PC-3 (cell line): Measurements from ENCODE around the gene MRGPRD. TPM values are rescaled to one million over a fixed set of nuclear protein-coding genes. Genes with fewer than 3 reads are reported as not detected.
A peak's percentile ranks its signal among the peaks of the same experiment; 100 is the strongest.

Source experiments
- ATAC-seq: fragments of 200-7000 bp; cut with Tn5 transposase; 2 replicates; pipeline ENCODE4 v1.9.1; 2020; ENCODE audit warnings: mild to moderate bottlenecking, moderate library complexity
- BruUV-seq: library from RNA; stranded (reverse); fragments of 400-500 nt; replicated peaks from 2 replicates; lab custom pipeline; 2021; lab: Mats Ljungman, UMichigan
- CTCF ChIA-PET: fragments of 300-600 bp; sonication (Branson Sonifier 250); formaldehyde crosslinking; loops from one replicate; lab custom pipeline; 2022; ENCODE audit warnings: antibody characterized with exemption; lab: Charles Lee
- POLR2A ChIA-PET: fragments of 300-600 bp; sonication (Branson Sonifier 250); formaldehyde crosslinking; loops from one replicate; lab custom pipeline; 2022; ENCODE audit warnings: antibody characterized with exemption; ENCODE audit not compliant: unreplicated experiment; lab: Charles Lee
- DNase-seq: peaks from one replicate; pipeline ENCODE4 v3.0.0-alpha.2; 2015
- H2AFZ ChIP-seq: fragments of 300-600 bp; sonication (generic); 2 replicates; pipeline ENCODE4 v1.6.0; 2016; ENCODE audit warnings: antibody characterized with exemption, low read length
- H3F3A ChIP-seq: fragments of 300-600 bp; sonication (generic); one replicate; pipeline ENCODE4 v1.6.0; 2017; ENCODE audit warnings: antibody characterized with exemption, low read length, control low read depth, mild to moderate bottlenecking; ENCODE audit not compliant: unreplicated experiment
- H3K27ac ChIP-seq: fragments of 300-600 bp; sonication (generic); 2 replicates; pipeline ENCODE4 v1.5.1; 2016; ENCODE audit warnings: mild to moderate bottlenecking, low read length
- H3K27me3 ChIP-seq: fragments of 300-600 bp; sonication (generic); 2 replicates; pipeline ENCODE4 v1.6.1; 2016; ENCODE audit warnings: low read length, mixed read lengths
- H3K36me3 ChIP-seq: fragments of 300-600 bp; sonication (generic); 2 replicates; pipeline ENCODE4 v1.6.1; 2016; ENCODE audit warnings: low read depth, mixed run types, low read length, mixed read lengths
- H3K4me1 ChIP-seq: fragments of 300-600 bp; sonication (generic); 2 replicates; pipeline ENCODE4 v1.5.1; 2016; ENCODE audit warnings: low read length; ENCODE audit not compliant: insufficient read depth
- H3K4me2 ChIP-seq: fragments of 300-600 bp; sonication (generic); 2 replicates; pipeline ENCODE4 v1.6.0; 2016; ENCODE audit warnings: low read length
- H3K4me3 ChIP-seq: fragments of 300-600 bp; sonication (generic); 2 replicates; pipeline ENCODE4 v1.5.1; 2016; ENCODE audit warnings: mild to moderate bottlenecking, low read length, mixed read lengths
- H3K79me2 ChIP-seq: fragments of 300-600 bp; sonication (generic); 2 replicates; pipeline ENCODE4 v1.6.1; 2017; ENCODE audit warnings: low read length, mixed read lengths
- H3K9ac ChIP-seq: fragments of 300-600 bp; sonication (generic); 2 replicates; pipeline ENCODE4 v1.6.0; 2016; ENCODE audit warnings: mild to moderate bottlenecking, low read length
- H3K9me2 ChIP-seq: fragments of 300-600 bp; sonication (generic); replicated peaks from 2 replicates; pipeline ENCODE4 v1.6.1; 2016; ENCODE audit warnings: mixed run types, low read length, mixed read lengths
- H3K9me3 ChIP-seq: fragments of 300-600 bp; sonication (generic); 2 replicates; pipeline ENCODE4 v1.6.1; 2016; ENCODE audit warnings: low read length, mixed read lengths
- H4K20me1 ChIP-seq: fragments of 300-600 bp; sonication (generic); 2 replicates; pipeline ENCODE4 v1.6.1; 2016; ENCODE audit warnings: low read length, mixed read lengths
- EZH2 ChIP-seq: fragments of 300-600 bp; sonication (generic); IDR thresholded peaks from one replicate; pipeline ENCODE4 v1.6.1; 2017; ENCODE audit warnings: antibody characterized with exemption, mild to moderate bottlenecking, low read length; ENCODE audit not compliant: unreplicated experiment
- EZH2phosphoT487 ChIP-seq: fragments of 300-600 bp; sonication (generic); IDR thresholded peaks from 2 replicates; pipeline ENCODE4 v1.6.1; 2018; ENCODE audit warnings: mild to moderate bottlenecking, antibody characterized with exemption, low read length, borderline replicate concordance
- intact Hi-C: fragments of 100-400 bp; cut with micrococcal nuclease; formaldehyde crosslinking; loops from 2 replicates; pipeline ENCODE4 v1.9.0; 2023
- total RNA-seq: library from RNA; depleted of rRNA; stranded (reverse); fragments of >200 nt; gene quantifications from 2 replicates; pipeline ENCODE4 v1.2.3, GENCODE V29; 2014
- TF ChIP-seq, protein P1 (sequence below): fragments of 300-600 bp; sonication (generic); conservative IDR thresholded peaks from 2 replicates; pipeline ENCODE4 v1.5.1; 2017; ENCODE audit warnings: antibody characterized with exemption, low read depth, mild to moderate bottlenecking, low read length

Gene MRGPRD
- total RNA-seq, 1 experiment from 2014 or later, result not detected

DNA sequence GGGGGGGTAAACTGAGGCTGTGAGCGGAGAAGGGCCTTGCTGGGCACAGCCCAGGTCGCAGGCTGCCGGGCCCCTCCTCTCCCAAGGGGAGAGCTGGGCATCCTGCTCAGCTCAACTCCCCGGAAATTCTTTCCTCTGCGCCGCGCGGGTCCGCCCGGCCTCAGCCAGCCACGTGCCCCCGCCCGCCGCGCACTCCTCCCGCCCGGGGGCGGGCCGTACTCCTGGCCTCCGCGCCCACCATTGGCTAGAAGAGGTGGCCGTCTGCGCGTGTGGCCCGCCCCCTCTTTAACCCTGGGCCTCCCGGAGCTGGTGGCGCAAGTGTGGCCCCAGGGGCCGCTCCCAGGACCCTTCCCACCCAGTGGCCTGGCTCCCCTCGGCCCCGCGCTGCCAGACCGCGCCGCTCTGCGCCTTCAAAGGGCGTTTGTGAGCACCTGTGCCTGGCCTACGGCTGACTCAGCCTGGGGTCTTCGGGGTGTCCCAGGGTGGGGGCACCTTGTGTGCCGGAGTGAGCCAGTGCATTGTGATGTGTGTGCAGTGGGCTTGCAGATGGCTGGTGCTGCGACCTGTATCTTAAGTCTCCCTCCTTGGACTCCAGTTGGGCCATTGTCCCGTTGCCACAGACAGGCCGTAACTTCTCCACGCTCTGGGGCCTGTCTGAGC lies 30.3 kb upstream of the MRGPRD start:
- intact Hi-C loops, result no loop called here
- no peak overlapping the region for H3K27ac ChIP-seq
- H3K4me3 ChIP-seq, result no peak overlapping the region

DNA sequence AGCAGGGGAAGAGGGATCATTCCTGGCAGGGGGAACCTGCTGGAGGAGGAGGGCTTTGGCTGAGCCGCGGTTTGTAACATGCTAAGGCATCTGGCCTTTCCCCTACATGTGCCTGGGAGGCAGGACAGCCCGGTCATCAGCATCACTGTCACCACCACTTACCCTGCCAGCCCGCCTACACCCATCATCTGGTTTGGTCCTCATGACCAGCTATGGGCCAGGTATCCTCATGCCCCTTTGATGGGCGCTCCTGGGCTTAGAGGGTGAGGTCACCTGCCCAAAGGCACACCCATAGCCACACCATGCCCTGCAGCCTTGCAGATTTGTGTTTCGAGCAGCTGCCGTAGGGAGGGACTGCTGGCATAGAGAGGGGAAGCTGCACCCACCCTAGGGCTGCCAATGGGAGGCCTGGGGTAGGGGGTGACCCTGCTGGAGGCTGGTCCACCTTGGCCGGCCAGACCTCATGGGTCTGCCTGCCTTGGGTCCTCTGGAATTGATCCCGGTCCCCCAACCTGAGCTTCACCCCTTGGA lies 29.6 kb upstream of the MRGPRD start:
- peaks cover 29% of the 10 kb centered on the region for H3K4me1 ChIP-seq
- H3K27ac ChIP-seq, result no peak overlapping the region
- no TSS peak for BruUV-seq
- ChIA-PET CTCF (no interaction called here), POLR2A (no interaction called here)
- no peak overlapping the region for H3K4me2 ChIP-seq
- H3K27me3 ChIP-seq, result no peaks in the 10 kb centered on the region
- ATAC-seq, result no peak
- peak; percentile 19 for DNase-seq
- H3K36me3 ChIP-seq, result no peaks in the 10 kb centered on the region
- H3K9ac ChIP-seq, result no peak overlapping the region
- H2AFZ ChIP-seq, result no peak overlapping the region
- H3K4me3 ChIP-seq, result no peak overlapping the region
- no peaks in the 10 kb centered on the region for H3K9me3 ChIP-seq
- TF ChIP-seq EZH2 (no peak), EZH2phosphoT487 (no peak)
- TF ChIP-seq, protein P1, sequence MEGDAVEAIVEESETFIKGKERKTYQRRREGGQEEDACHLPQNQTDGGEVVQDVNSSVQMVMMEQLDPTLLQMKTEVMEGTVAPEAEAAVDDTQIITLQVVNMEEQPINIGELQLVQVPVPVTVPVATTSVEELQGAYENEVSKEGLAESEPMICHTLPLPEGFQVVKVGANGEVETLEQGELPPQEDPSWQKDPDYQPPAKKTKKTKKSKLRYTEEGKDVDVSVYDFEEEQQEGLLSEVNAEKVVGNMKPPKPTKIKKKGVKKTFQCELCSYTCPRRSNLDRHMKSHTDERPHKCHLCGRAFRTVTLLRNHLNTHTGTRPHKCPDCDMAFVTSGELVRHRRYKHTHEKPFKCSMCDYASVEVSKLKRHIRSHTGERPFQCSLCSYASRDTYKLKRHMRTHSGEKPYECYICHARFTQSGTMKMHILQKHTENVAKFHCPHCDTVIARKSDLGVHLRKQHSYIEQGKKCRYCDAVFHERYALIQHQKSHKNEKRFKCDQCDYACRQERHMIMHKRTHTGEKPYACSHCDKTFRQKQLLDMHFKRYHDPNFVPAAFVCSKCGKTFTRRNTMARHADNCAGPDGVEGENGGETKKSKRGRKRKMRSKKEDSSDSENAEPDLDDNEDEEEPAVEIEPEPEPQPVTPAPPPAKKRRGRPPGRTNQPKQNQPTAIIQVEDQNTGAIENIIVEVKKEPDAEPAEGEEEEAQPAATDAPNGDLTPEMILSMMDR, result no peak
- no peaks in the 10 kb centered on the region for H4K20me1 ChIP-seq
- no peaks in the 10 kb centered on the region for H3K9me2 ChIP-seq
- intact Hi-C loops, result no loop called here
- H3K79me2 ChIP-seq, result no peaks in the 10 kb centered on the region
- no peaks in the 10 kb centered on the region for H3F3A ChIP-seq

More for the DNA sequence above, 30.3 kb upstream of the MRGPRD start:
- Histone ChIP-seq H3F3A (no peaks in the 10 kb centered on the region), H3K9me3 (no peaks in the 10 kb centered on the region), H3K4me2 (no peak overlapping the region), H3K4me1 (peaks cover 29% of the 10 kb centered on the region), H3K9ac (no peak overlapping the region), H2AFZ (no peak overlapping the region), H3K9me2 (no peaks in the 10 kb centered on the region), H3K79me2 (no peaks in the 10 kb centered on the region), H4K20me1 (no peaks in the 10 kb centered on the region), H3K27me3 (no peaks in the 10 kb centered on the region), H3K36me3 (no peaks in the 10 kb centered on the region)
- no peak for TF ChIP-seq EZH2
- TF ChIP-seq, protein P1, result no peak
- no peak for TF ChIP-seq EZH2phosphoT487
- ChIA-PET POLR2A (no interaction called here), CTCF (no interaction called here)
- ATAC-seq (no peak), DNase-seq (no peak)
- no TSS peak for BruUV-seq
